Heart left ventricle (tissue), 13 donors: Measurements from ENCODE around the gene OR51S1.

Source experiments
- POLR2A ChIP-seq, 2 donors: fragments of 450-650 bp; IDR thresholded peaks; one replicate each; pipeline ENCODE4 v1.6.1; 2017; ENCODE audit warnings: antibody characterized with exemption in 2 of 2, mild to moderate bottlenecking in 2 of 2, moderate library complexity in 2 of 2
- TF ChIP-seq, protein P1 (sequence below), 12 donors: fragments of 200-600 bp; sonication (generic) in 4 of 12; IDR thresholded peaks; one replicate each; pipeline versions ENCODE4 v1.5.0 to v1.8.0; 2018 to 2022; ENCODE audit warnings: antibody characterized with exemption in 12 of 12, mild to moderate bottlenecking in 5 of 12
- donor health status: ischemic (EF 13 %, LVEDD 7.1; RV severe dilation, severe dysfunction).
- donor health status: DM: no; HTN: yes; CAD: no.
- donor health status: DM: no; HTN: no; CAD: no.
- donor health status: ischemic (EF 25% LVEDD 6.9; RV normal size, moderate dysfunction).
- donor health status: ischemic (EF 25% LVEDD 5.7; RV mildly dilated, moderate dysfunction).
- donor health status: ischemic (EF 35%, LVEDD 5.7; RV mildly dilated, moderate dysfunction).
- donor health status: nonischemic (EF 11% LVEDD 7.7; RV severe dilation, severe dysfunction).
- donor health status: DM: yes; HTN: yes; CAD: no.
- donor health status: PGD.
- donor health status: ischemic (EF 29% LVEDD 5.4; RV normal size, mild dysfunction).
- donor health status: nonischemic (EF 23%, LVEDD 6.1; RV moderate dilation, normal function).

DNA sequence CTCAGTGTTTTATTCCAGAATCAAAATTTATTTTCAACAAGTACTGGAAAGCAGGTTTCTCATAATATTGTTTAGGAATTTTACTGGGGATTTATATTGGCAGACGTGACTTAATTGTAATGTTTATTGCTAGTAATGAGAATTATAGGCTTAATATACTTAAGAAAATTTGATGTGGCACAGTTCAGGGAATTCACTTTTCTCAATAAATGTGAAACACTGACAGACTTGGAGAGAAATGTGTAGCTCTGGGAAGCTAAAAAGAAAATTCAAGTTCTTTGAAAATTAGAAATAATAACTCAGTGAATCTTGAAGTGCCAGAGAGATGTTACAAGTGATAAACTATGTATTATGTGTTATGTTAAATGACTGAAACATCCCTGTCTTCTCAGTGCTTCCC, 28.0 kb downstream of the OR51S1 start, which contains the start of gene OR51F2:
- TF ChIP-seq, protein P1, sequence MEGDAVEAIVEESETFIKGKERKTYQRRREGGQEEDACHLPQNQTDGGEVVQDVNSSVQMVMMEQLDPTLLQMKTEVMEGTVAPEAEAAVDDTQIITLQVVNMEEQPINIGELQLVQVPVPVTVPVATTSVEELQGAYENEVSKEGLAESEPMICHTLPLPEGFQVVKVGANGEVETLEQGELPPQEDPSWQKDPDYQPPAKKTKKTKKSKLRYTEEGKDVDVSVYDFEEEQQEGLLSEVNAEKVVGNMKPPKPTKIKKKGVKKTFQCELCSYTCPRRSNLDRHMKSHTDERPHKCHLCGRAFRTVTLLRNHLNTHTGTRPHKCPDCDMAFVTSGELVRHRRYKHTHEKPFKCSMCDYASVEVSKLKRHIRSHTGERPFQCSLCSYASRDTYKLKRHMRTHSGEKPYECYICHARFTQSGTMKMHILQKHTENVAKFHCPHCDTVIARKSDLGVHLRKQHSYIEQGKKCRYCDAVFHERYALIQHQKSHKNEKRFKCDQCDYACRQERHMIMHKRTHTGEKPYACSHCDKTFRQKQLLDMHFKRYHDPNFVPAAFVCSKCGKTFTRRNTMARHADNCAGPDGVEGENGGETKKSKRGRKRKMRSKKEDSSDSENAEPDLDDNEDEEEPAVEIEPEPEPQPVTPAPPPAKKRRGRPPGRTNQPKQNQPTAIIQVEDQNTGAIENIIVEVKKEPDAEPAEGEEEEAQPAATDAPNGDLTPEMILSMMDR (IDR thresholded peaks at IDR 0.05), result no peak
- no peak for TF ChIP-seq POLR2A (IDR thresholded peaks at IDR 0.05)
